Common myeloid progenitor, CD34-positive (primary cell): ENCODE data around the gene PTCH2.

Experiments used
- CTCF ChIA-PET: fragments of 350-600 bp; sonication (Branson Sonifier 250); formaldehyde crosslinking; loops from one replicate; lab custom pipeline; 2021; ENCODE audit warnings: antibody characterized with exemption; lab: Charles Lee
- POLR2A ChIA-PET: fragments of 350-600 bp; sonication (Branson Sonifier 250); formaldehyde crosslinking; loops from one replicate; lab custom pipeline; 2021; ENCODE audit warnings: antibody characterized with exemption; lab: Charles Lee
- DNase-seq, 3 donors: peaks; one replicate each; pipeline versions ENCODE4 v3.0.0 to v3.0.0-alpha.2; 2013
- H3K27ac ChIP-seq, 2 experiments: 1 replicate in 1 of 2; 2 replicates in 1 of 2; pipeline ENCODE4 v1.7.0; 2013; ENCODE audit warnings: inconsistent platforms in 2 of 2, low read length in 2 of 2, mild to moderate bottlenecking in 2 of 2, low read depth in 1 of 2, moderate library complexity in 1 of 2; ENCODE audit not compliant: severe bottlenecking in 2 of 2, insufficient read depth in 1 of 2, poor library complexity in 1 of 2
- H3K27me3 ChIP-seq, 5 experiments: replicated peaks in 2 of 5; 1 replicate in 3 of 5; 2 replicates in 2 of 5; pipeline versions ENCODE4 v1.6.1 to v1.7.0; 2013; ENCODE audit warnings: low read length in 4 of 5, mild to moderate bottlenecking in 2 of 5, moderate library complexity in 2 of 5, inconsistent platforms in 1 of 5; ENCODE audit not compliant: insufficient read depth in 5 of 5, control insufficient read depth in 4 of 5
- H3K36me3 ChIP-seq, 4 experiments: 1 replicate in 2 of 4; 2 replicates in 2 of 4; pipeline versions ENCODE4 v1.6.1 to v1.7.0; 2013; ENCODE audit warnings: low read length in 3 of 4, control low read depth in 1 of 4, mild to moderate bottlenecking in 1 of 4; ENCODE audit not compliant: control insufficient read depth in 4 of 4, insufficient read depth in 4 of 4
- H3K4me1 ChIP-seq, 4 experiments: 1 replicate in 3 of 4; 2 replicates in 1 of 4; pipeline versions ENCODE4 v1.6.1 to v1.7.1; 2013; ENCODE audit warnings: low read length in 3 of 4, mild to moderate bottlenecking in 3 of 4, control low read depth in 1 of 4, inconsistent platforms in 1 of 4, moderate library complexity in 1 of 4; ENCODE audit not compliant: control insufficient read depth in 4 of 4, insufficient read depth in 4 of 4; ENCODE audit errors: control extremely low read depth in 1 of 4
- H3K4me3 ChIP-seq, 7 experiments: 1 replicate in 4 of 7; 2 replicates in 3 of 7; pipeline versions ENCODE4 v1.5.1 to v1.7.0; 2013; ENCODE audit warnings: mild to moderate bottlenecking in 7 of 7, low read length in 6 of 7, moderate library complexity in 6 of 7, inconsistent platforms in 2 of 7, low read depth in 2 of 7, control low read depth in 1 of 7; ENCODE audit not compliant: insufficient read depth in 4 of 7, control insufficient read depth in 1 of 7; ENCODE audit errors: extremely low read depth in 1 of 7
- H3K9me3 ChIP-seq, 5 experiments: 1 replicate in 4 of 5; 2 replicates in 1 of 5; pipeline versions ENCODE4 v1.6.1 to v1.7.1; 2013; ENCODE audit warnings: low read length in 4 of 5, mild to moderate bottlenecking in 2 of 5, inconsistent platforms in 1 of 5, low read depth in 1 of 5, moderate library complexity in 1 of 5; ENCODE audit not compliant: control insufficient read depth in 4 of 5, insufficient read depth in 2 of 5; ENCODE audit errors: control extremely low read depth in 1 of 5
- WGBS: methylation state at CpG from one replicate; pipeline ENCODE4 v1.1.5; 2013; ENCODE audit not compliant: insufficient coverage; 5-methylcytosine and 5-hydroxymethylcytosine counted together

Gene PTCH2

GRCh38 chr1:44787506-44787905 is 55.5 kb downstream of the PTCH2 start:
- Histone ChIP-seq H3K27ac (no peak overlapping the region), H3K4me3 (no peak overlapping the region), H3K27me3 (no peaks in the 10 kb centered on the region), H3K36me3 (no peaks in the 10 kb centered on the region), H3K4me1 (peaks cover 8 to 35% (median 30%) of the 10 kb centered on the region in 4 experiments), H3K9me3 (no peaks in the 10 kb centered on the region)
- CTCF ChIA-PET = interaction anchor here (0.7 to 7.5 kb wide), 9 partner anchors 10 to 58 kb away, joined by 3 to 43 read pairs (median 5); partner anchors contain the start of genes BTBD19, DYNLT4, PLK3 and PTCH2
- WGBS = 98% methylated on average over 6 of the region's 10 CpGs
- no peak for DNase-seq
- POLR2A ChIA-PET = interaction anchor here (1.1 kb wide), 2 partner anchors 26 to 66 kb away, joined by 3 to 9 read pairs; no protein-coding TSS in a partner anchor

GRCh38 chr1:44786841-44787426 is 56.1 kb downstream of the PTCH2 start:
- H3K4me3 ChIP-seq = peak overlapping the region in 3 of 7 experiments; percentile 49 to 76 (median 68)
- DNase-seq = no peak
- no peak overlapping the region for H3K27ac ChIP-seq
- CTCF ChIA-PET = interaction anchor here (0.7 to 7.5 kb wide), 10 partner anchors 9 to 57 kb away, joined by 3 to 43 read pairs (median 4); partner anchors contain the start of genes BTBD19, DYNLT4, PLK3 and PTCH2
- no peaks in the 10 kb centered on the region for H3K9me3 ChIP-seq
- 86% methylated on average over 7 of the region's 9 CpGs for WGBS
- H3K27me3 ChIP-seq = no peaks in the 10 kb centered on the region
- peaks cover 0 to 2% (median 0%) of the 10 kb centered on the region in 4 experiments for H3K36me3 ChIP-seq
- H3K4me1 ChIP-seq = peaks cover 8 to 35% (median 30%) of the 10 kb centered on the region in 4 experiments
- POLR2A ChIA-PET = interaction anchor here (0.9 to 1.9 kb wide), 3 partner anchors 13 to 65 kb away, joined by 5 to 6 read pairs (median 6); partner anchors contain the start of genes BTBD19, DYNLT4 and PLK3

GRCh38 chr1:44786138-44786840 is 56.8 kb downstream of the PTCH2 start:
- H3K4me3 ChIP-seq = peak overlapping the region in 6 of 7 experiments; percentile 23 to 76 (median 58)
- ChIA-PET CTCF (interaction anchor here (0.7 to 7.5 kb wide), 9 partner anchors 13 to 516 kb away, joined by 3 to 43 read pairs (median 7); partner anchors contain the start of genes BTBD19, DYNLT4, PLK3 and RNU5D-1), POLR2A (interaction anchor here (0.9 to 1.9 kb wide), 5 partner anchors 14 to 65 kb away, joined by 3 to 6 read pairs (median 5); partner anchors contain the start of genes BTBD19, DYNLT4 and PLK3)
- no peaks in the 10 kb centered on the region for H3K27me3 ChIP-seq
- under 1% methylated on average over 36 of the region's 49 CpGs for WGBS
- no peak overlapping the region for H3K27ac ChIP-seq
- H3K9me3 ChIP-seq = no peaks in the 10 kb centered on the region
- H3K4me1 ChIP-seq = peaks cover 8 to 35% (median 30%) of the 10 kb centered on the region in 4 experiments
- peaks cover 3 to 5% (median 3%) of the 10 kb centered on the region in 4 experiments for H3K36me3 ChIP-seq
- peak; percentile 76 to 85 (median 85) for DNase-seq

GRCh38 chr1:44785501-44786137 is 57.4 kb downstream of the PTCH2 start:
- no peak for DNase-seq
- Histone ChIP-seq H3K4me3 (peak overlapping the region in 6 of 7 experiments; percentile 16 to 76 (median 58)), H3K36me3 (peaks cover 7 to 11% (median 8%) of the 10 kb centered on the region in 4 experiments), H3K27ac (no peak overlapping the region), H3K4me1 (peaks cover 8 to 35% (median 30%) of the 10 kb centered on the region in 4 experiments), H3K9me3 (no peaks in the 10 kb centered on the region), H3K27me3 (no peaks in the 10 kb centered on the region)
- WGBS = 8% methylated on average over 8 of the region's 11 CpGs
- ChIA-PET CTCF (interaction anchor here (0.7 to 7.5 kb wide), 11 partner anchors 10 to 516 kb away, joined by 3 to 43 read pairs (median 5); partner anchors contain the start of genes BTBD19, DYNLT4, PLK3 and RNU5D-1), POLR2A (interaction anchor here (0.6 to 1.9 kb wide), 6 partner anchors 10 to 54 kb away, joined by 3 to 6 read pairs (median 4); partner anchors contain the start of genes BTBD19, DYNLT4 and PLK3)

- H3K4me3 ChIP-seq = peak overlapping the region in 1 of 7 experiments; percentile 24
- POLR2A ChIA-PET = interaction anchor here (0.6 to 1.9 kb wide), 4 partner anchors 9 to 54 kb away, joined by 3 to 6 read pairs (median 4); partner anchors contain the start of genes BTBD19 and DYNLT4
Measured at GRCh38 chr1:44785029-44785380, 58.0 kb downstream of the PTCH2 start.

More at GRCh38 chr1:44785029-44785380, 58.0 kb downstream of the PTCH2 start:
- no peaks in the 10 kb centered on the region for H3K9me3 ChIP-seq
- no peaks in the 10 kb centered on the region for H3K27me3 ChIP-seq
- H3K4me1 ChIP-seq = peaks cover 8 to 35% (median 30%) of the 10 kb centered on the region in 4 experiments
- H3K36me3 ChIP-seq = peaks cover 7 to 16% (median 11%) of the 10 kb centered on the region in 4 experiments
- CTCF ChIA-PET = interaction anchor here (0.7 to 7.5 kb wide), 10 partner anchors 8 to 517 kb away, joined by 3 to 43 read pairs (median 6); partner anchors contain the start of genes BTBD19, DYNLT4, PLK3 and RNU5D-1
- no peak overlapping the region for H3K27ac ChIP-seq
- no peak for DNase-seq
- 95% methylated on average over 5 of the region's 6 CpGs for WGBS
